HG03135 (cell line): ENCODE results near the gene DDX3X.
"Not testable (repeated sequence)": the region's sequence is repeated elsewhere in the genome, so short reads cannot be mapped to it uniquely, and the experiment has no call there.

Experiments used
- ATAC-seq: cut with Tn5 transposase; IDR thresholded peaks from one replicate; pipeline ENCODE4 v1.9.1; 2021; ENCODE audit warnings: mild to moderate bottlenecking, moderate library complexity; ENCODE audit not compliant: unreplicated experiment

The DDX3X gene

DNA sequence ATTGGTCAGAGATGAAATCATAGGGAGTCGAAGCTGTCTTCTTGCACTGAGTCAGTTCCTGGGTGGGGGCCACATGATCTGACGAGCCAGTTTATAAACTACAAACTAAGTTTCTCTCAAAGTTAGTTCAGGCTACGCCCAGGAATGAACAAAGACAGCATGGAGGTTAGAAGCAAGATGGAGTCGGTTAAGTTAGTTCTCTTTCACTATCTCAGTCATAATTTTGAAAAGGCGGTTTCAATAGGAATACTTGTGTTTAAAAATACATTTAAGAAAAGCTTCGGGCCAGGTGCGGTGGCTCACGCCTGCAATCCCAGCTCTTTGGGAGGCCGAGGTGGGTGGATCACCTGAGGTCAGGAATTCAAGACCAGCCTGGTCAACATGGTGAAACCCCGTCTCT lies 77.3 kb downstream of the DDX3X start:
- not testable (repeated sequence) for ATAC-seq

DNA sequence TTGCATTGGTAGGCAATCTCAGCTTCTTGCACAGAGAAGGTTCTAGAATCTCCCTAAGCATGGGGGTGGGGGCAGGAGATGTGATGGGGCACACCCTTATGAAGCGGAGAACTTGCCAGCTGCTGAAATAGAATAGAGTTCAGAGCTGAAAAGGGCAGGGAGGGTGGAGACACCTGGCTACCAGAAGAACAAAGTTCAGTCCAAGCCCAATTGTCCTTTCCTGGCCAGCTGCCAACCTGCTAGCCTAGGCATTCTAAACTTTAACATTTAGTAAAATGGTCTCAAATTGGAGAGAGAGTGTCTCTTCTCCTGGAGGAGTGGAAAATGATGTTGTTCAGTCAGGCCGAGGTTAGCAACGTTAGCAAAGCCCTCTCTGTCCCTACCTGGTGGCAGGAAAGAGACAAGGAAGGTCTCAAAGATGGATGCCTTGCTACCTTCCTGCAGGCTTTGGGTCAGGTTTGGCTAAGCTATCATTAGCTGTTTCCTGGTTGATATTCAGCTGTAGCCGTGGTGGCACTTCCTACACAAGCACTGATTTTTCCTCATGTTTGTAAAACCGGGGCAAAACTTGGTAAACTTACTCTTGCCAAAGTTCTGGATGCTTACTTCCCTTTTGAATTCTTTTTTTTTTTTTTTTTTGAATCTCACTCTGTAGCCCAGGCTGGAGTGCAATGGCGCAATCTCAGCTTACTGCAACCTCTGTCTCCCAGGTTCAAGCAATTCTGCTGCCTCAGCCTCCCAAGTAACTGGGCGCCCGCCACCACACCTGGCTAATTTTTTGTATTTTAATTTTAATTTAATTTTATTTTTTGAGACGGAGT lies 78.5 kb downstream of the DDX3X start:
- ATAC-seq: no peak
